ENCODE data around the gene FAM120B. TPM values are rescaled to one million over a fixed set of nuclear protein-coding genes. Genes with fewer than 3 reads are reported as not detected.

Gene FAM120B
- total and polyA plus RNA-seq, 2 of the 4 experiments (the other 2 are of a cell fraction): 15.3 to 28.0 TPM

DNA sequence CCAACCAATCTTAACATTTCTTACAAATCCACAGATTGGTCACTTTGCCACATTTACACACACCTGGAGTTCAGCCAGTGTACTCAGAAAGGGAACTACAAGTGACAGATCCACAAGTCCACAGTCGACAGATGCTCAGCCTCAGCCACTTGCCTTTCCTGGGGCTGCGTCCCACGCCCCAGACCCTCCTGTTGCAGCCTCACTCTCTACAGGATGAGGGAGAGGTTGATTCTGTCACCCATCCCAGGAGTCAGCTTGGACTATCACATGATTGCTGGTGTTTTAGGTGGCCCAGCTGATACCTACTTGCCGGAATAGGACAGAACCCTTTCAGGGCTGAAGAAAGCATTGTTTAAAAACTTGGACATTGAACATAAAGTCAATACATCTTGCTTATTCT lies 108.8 kb downstream of the FAM120B start:
- no peak for TF ChIP-seq CEBPB (IDR thresholded peaks at IDR 0.05; ENCODE audit: low read depth, low read length)
- no peak for TF ChIP-seq RCOR1 (IDR thresholded peaks at IDR 0.05; ENCODE audit: insufficient replicate concordance, low read length)
- no peak for ATAC-seq (ENCODE audit: low read depth)
- intact Hi-C loops (cut with micrococcal nuclease): no loop called here

More for the DNA sequence above, 108.8 kb downstream of the FAM120B start:
- Histone ChIP-seq H2AFZ (replicated peaks; ENCODE audit: low read length, poor library complexity) (no peak overlapping the region), H3K56ac (ENCODE audit: extremely low read depth, insufficient read depth, low read length) (no peak overlapping the region), H3K23ac (ENCODE audit: low read depth, low read length) (no peak overlapping the region), H2BK20ac (ENCODE audit: low read depth, low read length) (no peak overlapping the region), H4K8ac (ENCODE audit: low read depth in 2 of 2, low read length in 2 of 2) (no peak overlapping the region), H3K79me1 (ENCODE audit: low read depth in 1 of 2, low read length in 2 of 2) (no peaks in the 10 kb centered on the region), H4K5ac (ENCODE audit: low read depth, low read length) (no peak overlapping the region), H2BK15ac (ENCODE audit: low read depth, low read length) (no peak overlapping the region), H2AK9ac (replicated peaks; ENCODE audit: low read depth, low read length, poor library complexity) (no peak overlapping the region), H3K36me3 (ENCODE audit: control insufficient read depth, insufficient read depth, low read length) (no peaks in the 10 kb centered on the region), H3K27ac (ENCODE audit: insufficient read depth, low read length) (no peak overlapping the region), H2BK5ac (ENCODE audit: low read depth, low read length, poor library complexity, severe bottlenecking) (no peak overlapping the region), H3K18ac (ENCODE audit: low read depth, low read length) (no peak overlapping the region), H3K14ac (replicated peaks; ENCODE audit: low read depth, low read length) (no peak overlapping the region), H3K27me3 (ENCODE audit: control insufficient read depth, insufficient read depth, low read length) (no peaks in the 10 kb centered on the region), H3K4me2 (ENCODE audit: low read depth, low read length) (no peak overlapping the region), H3K9me1 (ENCODE audit: insufficient read depth, low read length) (no peaks in the 10 kb centered on the region; the same call in 1 of the 2 replicates), H4K91ac (ENCODE audit: insufficient read depth, low read depth, low read length) (no peak overlapping the region), H3K4me3 (ENCODE audit: insufficient read depth, low read depth, low read length) (no peak overlapping the region), H3K4me1 (ENCODE audit: control insufficient read depth, insufficient read depth, low read length) (peaks cover 4% of the 10 kb centered on the region; the same call in 1 of the 2 replicates), H2BK120ac (ENCODE audit: low read depth, low read length) (no peak overlapping the region), H2AK5ac (ENCODE audit: low read depth, low read length) (no peak overlapping the region), H3K9me3 (ENCODE audit: control insufficient read depth, insufficient read depth, low read length) (peaks cover 6% of the 10 kb centered on the region; the same call in 1 of the 2 replicates), H3K9ac (ENCODE audit: low read depth, low read length) (no peak overlapping the region), H4K20me1 (ENCODE audit: insufficient read depth, low read length) (no peaks in the 10 kb centered on the region), H3K4ac (ENCODE audit: low read depth, low read length) (no peak overlapping the region)
- no TSS peak for BruUV-seq (replicated peaks)
- DNase-seq: no peak
- dilution Hi-C loops (cut with HindIII; ENCODE audit: low sequenced_read_pairs, unreplicated experiment): no loop called here
- CTCF ChIA-PET: no interaction called here
- POLR2A ChIA-PET (ENCODE audit: unreplicated experiment): no interaction called here
- in situ Hi-C loops (cut with MboI; ENCODE audit: low sequenced_read_pairs): no loop called here
- WGBS, 2 experiments (ENCODE audit: extremely low coverage in 2 of 2, insufficient read length in 1 of 2): no CpG with 5 or more reads among the region's 4 CpGs
